GM23248 (cell line): ENCODE measurements around the gene PIGQ. TPM values are rescaled to one million over a fixed set of nuclear protein-coding genes. Genes with fewer than 3 reads are reported as not detected.

Source experiments
- DNase-seq: peaks from one replicate; pipeline ENCODE4 v3.0.0-alpha.2; 2015
- H2AFZ ChIP-seq: fragments of 200-600 bp; sonication (generic); 2 replicates; pipeline ENCODE4 v1.6.1; 2016; ENCODE audit warnings: antibody characterized with exemption
- H3F3A ChIP-seq: fragments of 200-600 bp; sonication (generic); 2 replicates; pipeline ENCODE4 v1.6.1; 2016; ENCODE audit warnings: mild to moderate bottlenecking, antibody characterized with exemption, mixed run types; ENCODE audit not compliant: insufficient read depth
- H3K27ac ChIP-seq: fragments of 200-600 bp; sonication (generic); 2 replicates; pipeline ENCODE4 v1.5.1; 2016; ENCODE audit warnings: mild to moderate bottlenecking
- H3K27me3 ChIP-seq: fragments of 200-600 bp; sonication (generic); replicated peaks from 2 replicates; pipeline ENCODE4 v1.6.1; 2016; ENCODE audit warnings: mild to moderate bottlenecking; ENCODE audit not compliant: insufficient read depth
- H3K36me3 ChIP-seq: fragments of 200-600 bp; sonication (generic); 2 replicates; pipeline ENCODE4 v1.6.1; 2016; ENCODE audit warnings: low read depth, mild to moderate bottlenecking
- H3K4me1 ChIP-seq: fragments of 200-600 bp; sonication (generic); 2 replicates; pipeline ENCODE4 v1.6.1; 2016; ENCODE audit warnings: mild to moderate bottlenecking; ENCODE audit not compliant: insufficient read depth
- H3K4me2 ChIP-seq: fragments of 200-600 bp; sonication (generic); one replicate; pipeline ENCODE4 v1.6.1; 2016; ENCODE audit warnings: mild to moderate bottlenecking; ENCODE audit not compliant: unreplicated experiment
- H3K4me3 ChIP-seq: fragments of 200-600 bp; sonication (generic); 2 replicates; pipeline ENCODE4 v1.5.1; 2016; ENCODE audit warnings: mild to moderate bottlenecking
- H3K79me2 ChIP-seq: fragments of 200-600 bp; sonication (generic); 2 replicates; pipeline ENCODE4 v1.6.1; 2016; ENCODE audit warnings: mild to moderate bottlenecking; ENCODE audit not compliant: insufficient read depth
- H3K9ac ChIP-seq: fragments of 200-600 bp; sonication (generic); 2 replicates; pipeline ENCODE4 v1.6.1; 2016; ENCODE audit warnings: mild to moderate bottlenecking
- H3K9me2 ChIP-seq: fragments of 200-600 bp; sonication (generic); 2 replicates; pipeline ENCODE4 v1.6.1; 2016; ENCODE audit warnings: mixed run types, mild to moderate bottlenecking, moderate library complexity; ENCODE audit not compliant: insufficient read depth
- H3K9me3 ChIP-seq: fragments of 200-600 bp; sonication (generic); one replicate; pipeline ENCODE4 v1.6.1; 2017; ENCODE audit warnings: low read depth
- H4K20me1 ChIP-seq: fragments of 200-600 bp; sonication (generic); 2 replicates; pipeline ENCODE4 v1.6.0; 2016; ENCODE audit not compliant: insufficient read depth
- EZH2 ChIP-seq: fragments of 200-600 bp; sonication (generic); IDR thresholded peaks from 2 replicates; pipeline ENCODE4 v1.6.1; 2018; ENCODE audit warnings: antibody characterized with exemption, mild to moderate bottlenecking; ENCODE audit not compliant: insufficient read depth, poor library complexity, severe bottlenecking
- EZH2phosphoT487 ChIP-seq: fragments of 200-600 bp; sonication (generic); IDR thresholded peaks from 2 replicates; pipeline ENCODE4 v1.6.1; 2018; ENCODE audit warnings: antibody characterized with exemption, moderate library complexity, mild to moderate bottlenecking, low read depth; ENCODE audit not compliant: insufficient read depth
- WGBS, 2 experiments: methylation state at CpG; one replicate each; pipeline ENCODE4 v1.1.6; 2015 to 2017; ENCODE audit warnings: low lambda C conversion rate in 2 of 2, low coverage in 1 of 2; ENCODE audit errors: missing lambda C conversion rate in 2 of 2; 5-methylcytosine and 5-hydroxymethylcytosine counted together
- in situ Hi-C: fragments of 300-500 bp; cut with MboI; formaldehyde crosslinking; loops from 2 replicates; pipeline ENCODE4 v1.15.0; 2020
- polyA plus RNA-seq: library from polyadenylated mRNA; unstranded; fragments of >200 nt; fragmentation: Nextera tagmentation; extraction: Ambion mirVana; gene quantifications from 2 replicates; pipeline ENCODE4 v1.2.1, GENCODE V29; 2016
- total RNA-seq: library from RNA; depleted of rRNA; stranded (reverse); fragments of >200 nt; shearing (Covaris generic); gene quantifications from 2 replicates; pipeline ENCODE4 v1.2.3, GENCODE V29; 2014

Gene PIGQ
- total and polyA plus RNA-seq, 2 experiments from 2014 or later = 31.6 to 35.0 TPM

- Histone ChIP-seq H3K27ac (no peak overlapping the region), H3K36me3 (no peaks in the 10 kb centered on the region), H3K4me2 (no peak overlapping the region), H3F3A (no peaks in the 10 kb centered on the region), H3K4me1 (no peaks in the 10 kb centered on the region), H3K4me3 (no peak overlapping the region), H3K79me2 (peaks cover 89% of the 10 kb centered on the region), H3K9me3 (no peaks in the 10 kb centered on the region), H3K27me3 (no peaks in the 10 kb centered on the region), H4K20me1 (no peaks in the 10 kb centered on the region), H3K9ac (no peak overlapping the region), H2AFZ (no peak overlapping the region), H3K9me2 (no peaks in the 10 kb centered on the region)
- no peak for DNase-seq
- TF ChIP-seq EZH2phosphoT487 (no peak), EZH2 (no peak)
- in situ Hi-C loops = no loop called here
- WGBS, 2 experiments = 93 to 100% methylated on average over 5 to 46 of the region's 46 CpGs
Observed at GRCh38 chr16:544517-544916, 25.3 kb upstream of the PIGQ start.

GRCh38 chr16:546909-547770 lies 22.6 kb upstream of the PIGQ start:
- H2AFZ ChIP-seq = no peak overlapping the region
- H3K79me2 ChIP-seq = peaks cover 62% of the 10 kb centered on the region
- H3K27me3 ChIP-seq = no peaks in the 10 kb centered on the region
- in situ Hi-C loops = no loop called here
- no peak for TF ChIP-seq EZH2
- no peak for TF ChIP-seq EZH2phosphoT487
- H4K20me1 ChIP-seq = no peaks in the 10 kb centered on the region
- H3K9me3 ChIP-seq = no peaks in the 10 kb centered on the region
- H3F3A ChIP-seq = no peaks in the 10 kb centered on the region
- H3K4me2 ChIP-seq = no peak overlapping the region
- no peak overlapping the region for H3K27ac ChIP-seq
- no peak overlapping the region for H3K9ac ChIP-seq
- H3K4me1 ChIP-seq = no peaks in the 10 kb centered on the region
- WGBS, 2 experiments = 78 to 82% methylated on average over 34 to 56 of the region's 60 CpGs
- H3K4me3 ChIP-seq = no peak overlapping the region
- no peaks in the 10 kb centered on the region for H3K36me3 ChIP-seq
- H3K9me2 ChIP-seq = no peaks in the 10 kb centered on the region
- DNase-seq = peak; percentile 69

GRCh38 chr16:548586-548985 lies 21.2 kb upstream of the PIGQ start:
- Histone ChIP-seq H3K4me2 (no peak overlapping the region), H4K20me1 (no peaks in the 10 kb centered on the region), H3K9me3 (no peaks in the 10 kb centered on the region), H3K9ac (no peak overlapping the region), H3K79me2 (peaks cover 48% of the 10 kb centered on the region), H3K9me2 (no peaks in the 10 kb centered on the region), H3K27me3 (no peaks in the 10 kb centered on the region), H3K4me1 (no peaks in the 10 kb centered on the region), H3K27ac (no peak overlapping the region), H2AFZ (no peak overlapping the region), H3F3A (no peaks in the 10 kb centered on the region), H3K36me3 (no peaks in the 10 kb centered on the region), H3K4me3 (no peak overlapping the region)
- TF ChIP-seq EZH2phosphoT487 (no peak), EZH2 (no peak)
- no peak for DNase-seq
- 94 to 96% methylated on average over 20 of the region's 21 CpGs for WGBS, 2 experiments
- in situ Hi-C loops = no loop called here

GRCh38 chr16:549544-550263 lies 20.1 kb upstream of the PIGQ start:
- in situ Hi-C loops = no loop called here
- DNase-seq = no peak
- no peak overlapping the region for H3K4me3 ChIP-seq

More at GRCh38 chr16:549544-550263, 20.1 kb upstream of the PIGQ start:
- Histone ChIP-seq H3F3A (no peaks in the 10 kb centered on the region), H3K4me1 (peaks cover 9% of the 10 kb centered on the region), H3K4me2 (no peak overlapping the region), H3K79me2 (peaks cover 40% of the 10 kb centered on the region), H3K27ac (no peak overlapping the region), H3K9me2 (no peaks in the 10 kb centered on the region), H3K36me3 (no peaks in the 10 kb centered on the region), H2AFZ (no peak overlapping the region), H3K9me3 (no peaks in the 10 kb centered on the region), H3K27me3 (no peaks in the 10 kb centered on the region), H3K9ac (no peak overlapping the region), H4K20me1 (no peaks in the 10 kb centered on the region)
- TF ChIP-seq EZH2 = no peak
- no peak for TF ChIP-seq EZH2phosphoT487
- 95 to 97% methylated on average over 26 to 53 of the region's 54 CpGs for WGBS, 2 experiments
